AG04449 (cell line): Measurements from ENCODE around the gene AJAP1.

ENCODE experiments used
- CTCF ChIA-PET: fragments of 350-600 bp; formaldehyde crosslinking; extraction: SDS; loops from one replicate; lab custom pipeline; 2021; ENCODE audit warnings: antibody characterized with exemption; lab: Yijun Ruan, JAX
- POLR2A ChIA-PET: fragments of 400-600, 350-600 bp; formaldehyde crosslinking; extraction: SDS; loops from one replicate; lab custom pipeline; 2020; ENCODE audit warnings: antibody characterized with exemption, inconsistent platforms; lab: Yijun Ruan, JAX
- DNase-seq: peaks from one replicate; pipeline ENCODE4 v3.0.0-alpha.2; 2010; ENCODE audit warnings: low read depth, low spot score
- H3K4me3 ChIP-seq: 2 replicates; pipeline ENCODE4 v1.5.1; 2011; ENCODE audit warnings: low read depth, mild to moderate bottlenecking, control low read depth, low read length
- CTCF ChIP-seq: IDR thresholded peaks from one replicate; pipeline ENCODE4 v1.5.1; 2011; ENCODE audit warnings: mild to moderate bottlenecking, moderate library complexity, low read length, control low read depth, inconsistent platforms; ENCODE audit not compliant: insufficient read depth; ENCODE audit errors: missing control alignments

AJAP1 gene

GRCh38 chr1:4693331-4693730 is 38.9 kb downstream of the AJAP1 start:
- no peak for TF ChIP-seq CTCF
- DNase-seq = no peak
- H3K4me3 ChIP-seq = no peak overlapping the region
- CTCF ChIA-PET = no interaction called here
- POLR2A ChIA-PET = no interaction called here

- POLR2A ChIA-PET = no interaction called here
- DNase-seq = no peak
- TF ChIP-seq CTCF = no peak
- no peak overlapping the region for H3K4me3 ChIP-seq
- CTCF ChIA-PET = no interaction called here
Measured at GRCh38 chr1:4693891-4694290, 39.5 kb downstream of the AJAP1 start.

- DNase-seq = no peak
- no peak overlapping the region for H3K4me3 ChIP-seq
- ChIA-PET POLR2A (no interaction called here), CTCF (no interaction called here)
- TF ChIP-seq CTCF = no peak
Measured at GRCh38 chr1:4694492-4694891, 40.1 kb downstream of the AJAP1 start.

- POLR2A ChIA-PET = no interaction called here
- DNase-seq = no peak
Measured at GRCh38 chr1:4695241-4695640, 40.8 kb downstream of the AJAP1 start.

GRCh38 chr1:4696161-4696745 is 41.8 kb downstream of the AJAP1 start:
- TF ChIP-seq CTCF = no peak
- ChIA-PET CTCF (no interaction called here), POLR2A (no interaction called here)

More at GRCh38 chr1:4695241-4695640, 40.8 kb downstream of the AJAP1 start:
- no peak overlapping the region for H3K4me3 ChIP-seq
- TF ChIP-seq CTCF = no peak
- CTCF ChIA-PET = no interaction called here

GRCh38 chr1:4696753-4697152 is 42.3 kb downstream of the AJAP1 start:
- no peak for DNase-seq
- no peak for TF ChIP-seq CTCF
- ChIA-PET CTCF (no interaction called here), POLR2A (no interaction called here)
- no peak overlapping the region for H3K4me3 ChIP-seq

More at GRCh38 chr1:4696161-4696745, 41.8 kb downstream of the AJAP1 start:
- H3K4me3 ChIP-seq = no peak overlapping the region
- DNase-seq = no peak
